H9 (cell line): ENCODE measurements around the gene MRC2. TPM values are rescaled to one million over a fixed set of nuclear protein-coding genes. Genes with fewer than 3 reads are reported as not detected.

Source experiments
- DNase-seq: peaks from one replicate; pipeline ENCODE4 v3.0.0-alpha.2; 2017
- H2AFZ ChIP-seq: one replicate; pipeline ENCODE4 v1.6.1; 2013; ENCODE audit warnings: mild to moderate bottlenecking, low read length, control low read depth, moderate library complexity
- H2AK5ac ChIP-seq: 2 replicates; pipeline ENCODE4 v1.6.1; 2013; ENCODE audit warnings: low read length, control low read depth, mixed read lengths; ENCODE audit not compliant: insufficient read length
- H2BK120ac ChIP-seq: one replicate; pipeline ENCODE4 v1.6.1; 2013; ENCODE audit warnings: low read depth, mild to moderate bottlenecking, low read length, control low read depth, inconsistent platforms; ENCODE audit not compliant: poor library complexity, severe bottlenecking
- H2BK12ac ChIP-seq: 2 replicates; pipeline ENCODE4 v1.6.1; 2013; ENCODE audit warnings: low read length, control low read depth, mixed read lengths, low read depth; ENCODE audit not compliant: insufficient read length
- H2BK15ac ChIP-seq: 2 replicates; pipeline ENCODE4 v1.6.1; 2013; ENCODE audit warnings: low read depth, low read length, control low read depth
- H2BK20ac ChIP-seq: one replicate; pipeline ENCODE4 v1.6.1; 2013; ENCODE audit warnings: low read depth, mild to moderate bottlenecking, low read length, control low read depth, inconsistent platforms; ENCODE audit not compliant: poor library complexity, severe bottlenecking
- H2BK5ac ChIP-seq: 2 replicates; pipeline ENCODE4 v1.6.1; 2013; ENCODE audit warnings: low read length, control low read depth, mixed read lengths; ENCODE audit not compliant: insufficient read length
- H3K14ac ChIP-seq: 2 replicates; pipeline ENCODE4 v1.6.1; 2013; ENCODE audit warnings: low read length, control low read depth; ENCODE audit not compliant: insufficient read depth
- H3K18ac ChIP-seq: 2 replicates; pipeline ENCODE4 v1.6.1; 2013; ENCODE audit warnings: low read depth, mild to moderate bottlenecking, mixed read lengths, low read length, control low read depth; ENCODE audit not compliant: insufficient read length
- H3K23ac ChIP-seq: 2 replicates; pipeline ENCODE4 v1.6.1; 2013; ENCODE audit warnings: low read length, control low read depth, mixed read lengths, low read depth; ENCODE audit not compliant: insufficient read length
- H3K23me2 ChIP-seq: 2 replicates; pipeline ENCODE4 v1.6.1; 2013; ENCODE audit warnings: low read depth, mild to moderate bottlenecking, mixed read lengths, low read length, control low read depth; ENCODE audit not compliant: insufficient read length, poor library complexity, severe bottlenecking
- H3K27ac ChIP-seq: 2 replicates; pipeline ENCODE4 v1.5.1; 2013; ENCODE audit warnings: low read length, control low read depth, mixed read lengths, low read depth; ENCODE audit not compliant: insufficient read length
- H3K27me3 ChIP-seq: 2 replicates; pipeline ENCODE4 v1.6.1; 2013; ENCODE audit warnings: low read length, control low read depth, inconsistent platforms; ENCODE audit not compliant: insufficient read depth
- H3K4ac ChIP-seq: 2 replicates; pipeline ENCODE4 v1.6.1; 2013; ENCODE audit warnings: low read depth, mild to moderate bottlenecking, control low read depth, inconsistent platforms, low read length, moderate library complexity
- H3K4me1 ChIP-seq: 2 replicates; pipeline ENCODE4 v1.6.1; 2013; ENCODE audit warnings: low read length, control low read depth, inconsistent platforms; ENCODE audit not compliant: insufficient read depth
- H3K4me2 ChIP-seq: 2 replicates; pipeline ENCODE4 v1.6.1; 2013; ENCODE audit warnings: low read length, control low read depth, mixed read lengths; ENCODE audit not compliant: insufficient read length, insufficient read depth
- H3K56ac ChIP-seq: 2 replicates; pipeline ENCODE4 v1.6.1; 2013; ENCODE audit warnings: low read depth, mild to moderate bottlenecking, mixed read lengths, low read length, control low read depth; ENCODE audit not compliant: insufficient read length
- H3K79me1 ChIP-seq: 2 replicates; pipeline ENCODE4 v1.6.1; 2013; ENCODE audit warnings: low read depth, mild to moderate bottlenecking, moderate library complexity, low read length, control low read depth, inconsistent platforms; ENCODE audit not compliant: insufficient read depth, poor library complexity, severe bottlenecking
- H3K79me2 ChIP-seq: 2 replicates; pipeline ENCODE4 v1.6.1; 2013; ENCODE audit warnings: low read length, control low read depth, inconsistent platforms; ENCODE audit not compliant: insufficient read depth
- H3K9ac ChIP-seq: 2 replicates; pipeline ENCODE4 v1.6.1; 2013; ENCODE audit warnings: low read length, control low read depth, mixed read lengths; ENCODE audit not compliant: insufficient read length; ENCODE audit errors: extremely low read depth
- H3K9me3 ChIP-seq: one replicate; pipeline ENCODE4 v1.6.1; 2013; ENCODE audit warnings: low read depth, low read length, inconsistent platforms; ENCODE audit not compliant: control insufficient read depth
- H3T11ph ChIP-seq: one replicate; pipeline ENCODE4 v1.6.1; 2013; ENCODE audit warnings: mild to moderate bottlenecking, low read length, control low read depth, inconsistent platforms
- H4K20me1 ChIP-seq: one replicate; pipeline ENCODE4 v1.6.1; 2013; ENCODE audit not compliant: control insufficient read depth, insufficient read length, insufficient read depth
- H4K5ac ChIP-seq: 2 replicates; pipeline ENCODE4 v1.6.1; 2013; ENCODE audit warnings: low read depth, mild to moderate bottlenecking, mixed read lengths, low read length, control low read depth; ENCODE audit not compliant: insufficient read length
- H4K8ac ChIP-seq: replicated peaks from 2 replicates; pipeline ENCODE4 v1.6.1; 2013; ENCODE audit warnings: low read length, control low read depth, mixed read lengths, low read depth; ENCODE audit not compliant: insufficient read length
- H4K91ac ChIP-seq: 2 replicates; pipeline ENCODE4 v1.6.1; 2013; ENCODE audit warnings: low read depth, mild to moderate bottlenecking, moderate library complexity, mixed read lengths, low read length, control low read depth; ENCODE audit not compliant: insufficient read length
- H3K27ac Mint-ChIP-seq, 3 experiments: 2 replicates in 2 of 3; 3 replicates in 1 of 3; pipeline ENCODE4 v1.8.0; 2020 to 2021; ENCODE audit warnings: mixed read lengths in 3 of 3, mild to moderate bottlenecking in 1 of 3, moderate library complexity in 1 of 3
- H3K27me3 Mint-ChIP-seq: 2 replicates; pipeline ENCODE4 v1.8.0; 2021; ENCODE audit warnings: low read depth, mild to moderate bottlenecking, moderate library complexity, mixed read lengths
- H3K36me3 Mint-ChIP-seq, 3 experiments: 2 replicates in 2 of 3; 3 replicates in 1 of 3; pipeline ENCODE4 v1.8.0; 2020 to 2021; ENCODE audit warnings: low read depth in 3 of 3, mixed read lengths in 3 of 3; ENCODE audit not compliant: insufficient read depth in 1 of 3
- H3K4me1 Mint-ChIP-seq, 2 experiments: 2 replicates each; pipeline ENCODE4 v1.8.0; 2020; ENCODE audit warnings: mixed read lengths in 2 of 2
- H3K4me3 Mint-ChIP-seq, 2 experiments: 2 replicates in 1 of 2; 3 replicates in 1 of 2; pipeline ENCODE4 v1.8.0; 2020 to 2021; ENCODE audit warnings: mild to moderate bottlenecking in 2 of 2, mixed read lengths in 2 of 2, moderate library complexity in 1 of 2
- H3K9me3 Mint-ChIP-seq, 2 experiments: 2 replicates in 1 of 2; 3 replicates in 1 of 2; pipeline ENCODE4 v1.8.0; 2020; ENCODE audit warnings: mild to moderate bottlenecking in 2 of 2, mixed read lengths in 2 of 2, moderate library complexity in 1 of 2
- WGBS: extraction: QIAGEN DNeasy Blood & Tissue Kit; methylation state at CpG from one replicate; pipeline ENCODE4 v1.1.7; 2013; ENCODE audit warnings: missing lambda C conversion rate, low lambda C conversion rate, mixed read lengths; ENCODE audit not compliant: insufficient read length; ENCODE audit errors: extremely low coverage; 5-methylcytosine and 5-hydroxymethylcytosine counted together
- total RNA-seq: library from RNA; stranded (reverse); gene quantifications from 2 replicates; pipeline ENCODE4 v1.2.1, GENCODE V29; 2021
- TF ChIP-seq, protein P1 (sequence below): fragments of 200-600 bp; sonication (generic); conservative IDR thresholded peaks from 3 replicates; pipeline ENCODE4 v1.8.0; 2021; ENCODE audit warnings: antibody characterized with exemption, mild to moderate bottlenecking

MRC2 gene
- total RNA-seq, 1 experiment from 2014 or later: 18.7 TPM

- H3K23me2 ChIP-seq: no peaks in the 10 kb centered on the region
- no peak overlapping the region for H2BK120ac ChIP-seq
- H2BK15ac ChIP-seq: no peak overlapping the region
- H2AFZ ChIP-seq: no peak overlapping the region
- no peak overlapping the region for H2BK12ac ChIP-seq
- no peak overlapping the region for H3K4ac ChIP-seq
- no peak overlapping the region for H3K56ac ChIP-seq
- H3K27ac ChIP-seq: no peak overlapping the region
- H4K5ac ChIP-seq: no peak overlapping the region
- H3K36me3 Mint-ChIP-seq: 0 out of 7 replicates have a peak, but pooled peaks cover 0 to 7% (median 0%) of the 10 kb centered on the region in 3 experiments
- H3K9me3 ChIP-seq: no peaks in the 10 kb centered on the region
- H3K4me1 Mint-ChIP-seq: peaks cover 8 to 10% of the 10 kb centered on the region in 2 experiments; a peak in 3 of 4 replicates
- H4K8ac ChIP-seq: no peak overlapping the region
- no peaks in the 10 kb centered on the region for H3K27me3 ChIP-seq
- no peaks in the 10 kb centered on the region for H3K9me3 Mint-ChIP-seq
- no peak overlapping the region for H3K4me3 Mint-ChIP-seq
- H3K79me1 ChIP-seq: no peaks in the 10 kb centered on the region
- H3K23ac ChIP-seq: no peak overlapping the region
- H3K4me1 ChIP-seq: no peaks in the 10 kb centered on the region
- no peaks in the 10 kb centered on the region for H4K20me1 ChIP-seq
- no peak overlapping the region for H4K91ac ChIP-seq
- no peak overlapping the region for H2AK5ac ChIP-seq
- no peak overlapping the region for H2BK5ac ChIP-seq
- H3K27me3 Mint-ChIP-seq: no peaks in the 10 kb centered on the region
- no peaks in the 10 kb centered on the region for H3K79me2 ChIP-seq
- peak; percentile 29 for DNase-seq
- no peak overlapping the region; the same call in 1 of the 2 replicates for H3K14ac ChIP-seq
- peak overlapping the region in 1 of 3 experiments; percentile 67; a peak in 1 of 7 replicates for H3K27ac Mint-ChIP-seq
- WGBS: no CpG with 5 or more reads among the region's 40 CpGs
- no peak overlapping the region for H2BK20ac ChIP-seq
- H3T11ph ChIP-seq: no peak overlapping the region
- no peak overlapping the region for H3K4me2 ChIP-seq
- H3K18ac ChIP-seq: no peak overlapping the region
- TF ChIP-seq, protein P1, sequence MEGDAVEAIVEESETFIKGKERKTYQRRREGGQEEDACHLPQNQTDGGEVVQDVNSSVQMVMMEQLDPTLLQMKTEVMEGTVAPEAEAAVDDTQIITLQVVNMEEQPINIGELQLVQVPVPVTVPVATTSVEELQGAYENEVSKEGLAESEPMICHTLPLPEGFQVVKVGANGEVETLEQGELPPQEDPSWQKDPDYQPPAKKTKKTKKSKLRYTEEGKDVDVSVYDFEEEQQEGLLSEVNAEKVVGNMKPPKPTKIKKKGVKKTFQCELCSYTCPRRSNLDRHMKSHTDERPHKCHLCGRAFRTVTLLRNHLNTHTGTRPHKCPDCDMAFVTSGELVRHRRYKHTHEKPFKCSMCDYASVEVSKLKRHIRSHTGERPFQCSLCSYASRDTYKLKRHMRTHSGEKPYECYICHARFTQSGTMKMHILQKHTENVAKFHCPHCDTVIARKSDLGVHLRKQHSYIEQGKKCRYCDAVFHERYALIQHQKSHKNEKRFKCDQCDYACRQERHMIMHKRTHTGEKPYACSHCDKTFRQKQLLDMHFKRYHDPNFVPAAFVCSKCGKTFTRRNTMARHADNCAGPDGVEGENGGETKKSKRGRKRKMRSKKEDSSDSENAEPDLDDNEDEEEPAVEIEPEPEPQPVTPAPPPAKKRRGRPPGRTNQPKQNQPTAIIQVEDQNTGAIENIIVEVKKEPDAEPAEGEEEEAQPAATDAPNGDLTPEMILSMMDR: no peak
- H3K9ac ChIP-seq: no peak overlapping the region
These were observed 39.5 kb downstream of the MRC2 start for GRCh38 chr17:62666801-62667591.
